ENCODE measurements around the gene PRKACA.

The PRKACA gene

DNA sequence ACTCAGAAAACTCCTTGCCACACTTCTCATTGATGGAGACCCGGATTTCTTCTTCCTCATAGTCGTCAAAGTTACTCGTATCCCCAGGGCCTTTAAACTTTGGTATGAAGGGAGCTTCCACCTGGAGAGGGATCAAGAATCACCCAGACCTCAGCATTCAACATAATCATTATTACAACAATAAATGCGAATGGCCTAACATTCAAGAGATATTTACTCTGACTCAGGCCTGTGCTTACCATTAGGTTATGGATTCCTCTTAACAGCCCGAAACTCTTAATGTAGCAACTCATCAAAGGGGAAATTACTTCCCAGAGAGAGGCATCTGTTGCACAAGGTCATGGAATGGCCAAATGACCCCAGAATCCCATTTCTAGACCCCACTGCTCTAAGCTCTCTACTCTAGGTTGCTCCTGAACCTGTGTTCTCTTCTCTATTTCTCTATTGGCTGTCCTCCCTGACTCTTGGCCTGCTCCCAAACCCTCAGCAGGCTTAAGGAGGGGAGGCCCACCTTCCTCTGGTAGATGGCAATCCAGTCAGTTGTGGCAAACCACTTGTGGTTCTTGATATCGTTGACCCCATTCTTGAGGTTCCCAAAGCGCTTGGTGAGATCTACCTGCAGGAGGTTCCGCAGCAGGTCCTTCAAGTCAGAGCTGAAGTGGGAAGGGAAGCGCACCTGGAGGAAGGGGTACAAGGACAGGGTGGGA is 24.3 kb downstream of the PRKACA start:
- peaks cover 11% of the 10 kb centered on the region for H3K79me1 ChIP-seq (ENCODE audit: low read length)
- WGBS (ENCODE audit: extremely low coverage, insufficient coverage, insufficient read length) = no CpG with 5 or more reads among the region's 9 CpGs
- H3K4me1 ChIP-seq (ENCODE audit: control insufficient read depth in 1 of 2, insufficient read depth in 2 of 2, low read length in 2 of 2) = peaks cover 6 to 7% of the 10 kb centered on the region in 2 experiments
- no peak overlapping the region for H2BK5ac ChIP-seq (ENCODE audit: low read depth, low read length, poor library complexity)
- H2AFZ ChIP-seq (ENCODE audit: insufficient read depth, low read length, poor library complexity) = no peak overlapping the region
- no peak overlapping the region for H3K4me2 ChIP-seq (ENCODE audit: low read length)
- no peak overlapping the region for H3K14ac ChIP-seq (ENCODE audit: low read length)
- no peak overlapping the region for H3K9ac ChIP-seq (ENCODE audit: low read length)
- peaks cover 25 to 26% of the 10 kb centered on the region in 2 experiments for H3K36me3 ChIP-seq (ENCODE audit: control insufficient read depth in 1 of 2, insufficient read depth in 2 of 2, low read length in 2 of 2)
- no peak overlapping the region for H3K27ac ChIP-seq (ENCODE audit: low read depth, low read length)
- H4K12ac ChIP-seq (ENCODE audit: low read depth, low read length) = no peak overlapping the region
- H2BK120ac ChIP-seq (ENCODE audit: insufficient read depth, low read length, poor library complexity) = no peak overlapping the region
- no peak overlapping the region for H2BK12ac ChIP-seq (ENCODE audit: low read length)
- no peak for DNase-seq
- H3K9me3 ChIP-seq (ENCODE audit: insufficient read depth, low read depth, low read length) = peaks cover 5% of the 10 kb centered on the region
- no peak overlapping the region for H2AK5ac ChIP-seq (ENCODE audit: low read length)
- H4K91ac ChIP-seq (ENCODE audit: low read depth, low read length) = no peak overlapping the region
- no peak overlapping the region for H3K4ac ChIP-seq (ENCODE audit: low read depth, low read length)
- H3K79me2 ChIP-seq (ENCODE audit: control insufficient read depth, insufficient read depth, low read length, poor library complexity) = peaks cover 8% of the 10 kb centered on the region
- H4K8ac ChIP-seq (ENCODE audit: low read depth, low read length) = no peak overlapping the region
- no peak overlapping the region for H3K23ac ChIP-seq (ENCODE audit: low read length)
- H3K27me3 ChIP-seq (ENCODE audit: insufficient read depth, low read length) = no peaks in the 10 kb centered on the region
- no peak overlapping the region for H3K18ac ChIP-seq (ENCODE audit: low read length)
- H3K4me3 ChIP-seq (ENCODE audit: low read depth, low read length) = no peak overlapping the region

DNA sequence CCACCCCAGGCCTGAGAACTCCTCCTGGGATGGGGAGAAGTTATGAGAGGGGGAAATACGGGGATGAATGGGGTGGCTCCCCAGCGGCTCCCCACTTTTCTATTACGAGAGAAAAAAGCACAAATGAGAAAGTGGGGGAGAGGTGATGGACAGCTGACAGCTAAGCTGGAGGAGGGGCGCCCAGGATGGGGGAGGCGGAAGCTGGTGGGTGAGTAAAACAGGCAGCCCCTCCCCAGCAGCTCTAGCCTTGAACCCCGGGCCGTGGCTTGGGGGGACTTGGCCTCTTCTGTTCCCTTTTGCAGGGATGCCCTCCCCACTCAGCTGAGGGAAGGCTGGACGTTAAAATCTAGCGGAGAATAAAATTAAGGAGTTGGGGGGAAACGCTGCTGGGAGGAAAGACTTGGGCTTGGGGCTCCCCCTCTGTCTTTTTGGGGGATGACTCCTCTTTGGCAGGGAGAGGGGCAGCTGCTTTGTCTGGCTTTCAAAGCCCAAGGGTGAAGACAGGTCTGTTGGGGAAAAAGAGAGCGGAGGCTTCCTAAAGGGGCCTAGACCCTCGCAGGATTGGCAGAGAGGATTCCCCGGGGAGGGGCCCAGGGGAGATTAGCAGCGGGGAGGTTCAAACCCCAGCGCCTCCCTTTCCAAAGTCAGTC is 25.6 kb downstream of the PRKACA start:
- H4K12ac ChIP-seq (ENCODE audit: low read depth, low read length) = no peak overlapping the region
- peak overlapping the region; percentile 30 for H2AFZ ChIP-seq (ENCODE audit: insufficient read depth, low read length, poor library complexity)
- no peak overlapping the region for H3K23ac ChIP-seq (ENCODE audit: low read length)
- H2BK12ac ChIP-seq (ENCODE audit: low read length) = no peak overlapping the region
- H4K91ac ChIP-seq (ENCODE audit: low read depth, low read length) = peak overlapping the region; percentile 51
- peak overlapping the region; percentile 72 for H3K18ac ChIP-seq (ENCODE audit: low read length)
- no peak overlapping the region for H3K27ac ChIP-seq (ENCODE audit: low read depth, low read length)
- no peak for DNase-seq
- peak overlapping the region; percentile 37 for H3K4ac ChIP-seq (ENCODE audit: low read depth, low read length)
- H3K27me3 ChIP-seq (ENCODE audit: insufficient read depth, low read length) = no peaks in the 10 kb centered on the region
- no CpG with 5 or more reads among the region's 15 CpGs for WGBS (ENCODE audit: extremely low coverage, insufficient coverage, insufficient read length)
- H3K14ac ChIP-seq (ENCODE audit: low read length) = peak overlapping the region; percentile 36
- peaks cover 6 to 7% of the 10 kb centered on the region in 2 experiments for H3K4me1 ChIP-seq (ENCODE audit: control insufficient read depth in 1 of 2, insufficient read depth in 2 of 2, low read length in 2 of 2)
- H3K79me2 ChIP-seq (ENCODE audit: control insufficient read depth, insufficient read depth, low read length, poor library complexity) = peaks cover 8% of the 10 kb centered on the region
- peaks cover 5% of the 10 kb centered on the region for H3K9me3 ChIP-seq (ENCODE audit: insufficient read depth, low read depth, low read length)
- H3K4me2 ChIP-seq (ENCODE audit: low read length) = peak overlapping the region; percentile 82
- peak overlapping the region; percentile 27 for H2BK5ac ChIP-seq (ENCODE audit: low read depth, low read length, poor library complexity)
- peak overlapping the region; percentile 87 for H2AK5ac ChIP-seq (ENCODE audit: low read length)
- H3K79me1 ChIP-seq (ENCODE audit: low read length) = peaks cover 11% of the 10 kb centered on the region
- H2BK120ac ChIP-seq (ENCODE audit: insufficient read depth, low read length, poor library complexity) = peak overlapping the region; percentile 57
- H4K8ac ChIP-seq (ENCODE audit: low read depth, low read length) = peak overlapping the region; percentile 71
- H3K36me3 ChIP-seq (ENCODE audit: control insufficient read depth in 1 of 2, insufficient read depth in 2 of 2, low read length in 2 of 2) = peaks cover 22 to 24% of the 10 kb centered on the region in 2 experiments
- H3K9ac ChIP-seq (ENCODE audit: low read length) = no peak overlapping the region
- peak overlapping the region; percentile 5 for H3K4me3 ChIP-seq (ENCODE audit: low read depth, low read length)

DNA sequence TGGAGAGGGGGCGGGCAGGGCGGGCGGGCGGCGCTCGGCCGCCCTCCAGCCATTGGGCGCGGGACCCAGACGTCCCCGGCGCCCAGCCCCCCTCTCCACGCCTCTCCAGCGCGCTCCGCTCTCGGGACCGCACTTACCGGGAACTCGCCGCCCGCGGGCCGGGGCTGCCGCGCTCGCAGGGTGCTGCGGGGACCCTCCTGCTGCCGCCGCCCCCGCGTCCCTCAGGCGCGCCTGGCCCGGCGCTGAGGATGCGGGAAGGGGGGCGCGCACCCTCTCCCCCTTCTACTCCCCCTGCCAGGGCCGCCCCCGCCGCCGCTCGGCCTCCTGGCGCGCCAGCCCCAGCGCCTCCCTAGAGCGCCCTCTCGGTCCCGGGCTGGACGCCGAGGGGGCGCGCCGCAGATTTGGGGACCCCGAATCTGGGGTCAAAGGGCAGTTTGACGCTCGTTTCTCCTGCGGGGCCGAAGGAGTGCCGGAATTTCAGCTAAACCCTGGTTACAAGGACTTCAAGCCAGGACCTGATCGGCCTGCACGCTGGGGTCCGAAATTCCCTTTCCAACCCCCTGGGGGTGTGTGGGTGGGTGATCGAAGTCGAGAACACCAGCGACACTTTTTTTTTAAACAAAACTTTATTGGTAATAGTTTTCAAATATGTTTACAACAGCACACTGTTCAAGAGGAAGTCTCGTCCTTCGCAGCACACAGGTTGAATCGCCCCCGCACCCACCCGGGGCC is 26.3 kb downstream of the PRKACA start:
- Histone ChIP-seq H3K4me1 (ENCODE audit: control insufficient read depth in 1 of 2, insufficient read depth in 2 of 2, low read length in 2 of 2) (peaks cover 6 to 7% of the 10 kb centered on the region in 2 experiments), H2AFZ (ENCODE audit: insufficient read depth, low read length, poor library complexity) (peak overlapping the region; percentile 84), H2BK120ac (ENCODE audit: insufficient read depth, low read length, poor library complexity) (peak overlapping the region; percentile 76), H4K91ac (ENCODE audit: low read depth, low read length) (peak overlapping the region; percentile 90), H3K36me3 (ENCODE audit: control insufficient read depth in 1 of 2, insufficient read depth in 2 of 2, low read length in 2 of 2) (peaks cover 16 to 21% of the 10 kb centered on the region in 2 experiments), H2BK12ac (ENCODE audit: low read length) (no peak overlapping the region), H3K4me2 (ENCODE audit: low read length) (peak overlapping the region; percentile 82), H3K4ac (ENCODE audit: low read depth, low read length) (peak overlapping the region; percentile 77), H3K18ac (ENCODE audit: low read length) (peak overlapping the region; percentile 67), H3K27ac (ENCODE audit: low read depth, low read length) (peak overlapping the region; percentile 94), H3K23ac (ENCODE audit: low read length) (no peak overlapping the region), H3K14ac (ENCODE audit: low read length) (peak overlapping the region; percentile 75), H3K4me3 (ENCODE audit: low read depth, low read length) (peak overlapping the region; percentile 85), H4K12ac (ENCODE audit: low read depth, low read length) (peak overlapping the region; percentile 73), H3K9me3 (ENCODE audit: insufficient read depth, low read depth, low read length) (peaks cover 5% of the 10 kb centered on the region), H3K79me2 (ENCODE audit: control insufficient read depth, insufficient read depth, low read length, poor library complexity) (peaks cover 8% of the 10 kb centered on the region), H2BK5ac (ENCODE audit: low read depth, low read length, poor library complexity) (peak overlapping the region; percentile 89), H3K9ac (ENCODE audit: low read length) (peak overlapping the region; percentile 83), H2AK5ac (ENCODE audit: low read length) (no peak overlapping the region), H3K79me1 (ENCODE audit: low read length) (peaks cover 11% of the 10 kb centered on the region), H3K27me3 (ENCODE audit: insufficient read depth, low read length) (no peaks in the 10 kb centered on the region), H4K8ac (ENCODE audit: low read depth, low read length) (peak overlapping the region; percentile 86)
- DNase-seq = peak; percentile 41 to 57
- no CpG with 5 or more reads among the region's 72 CpGs for WGBS (ENCODE audit: extremely low coverage, insufficient coverage, insufficient read length)

DNA sequence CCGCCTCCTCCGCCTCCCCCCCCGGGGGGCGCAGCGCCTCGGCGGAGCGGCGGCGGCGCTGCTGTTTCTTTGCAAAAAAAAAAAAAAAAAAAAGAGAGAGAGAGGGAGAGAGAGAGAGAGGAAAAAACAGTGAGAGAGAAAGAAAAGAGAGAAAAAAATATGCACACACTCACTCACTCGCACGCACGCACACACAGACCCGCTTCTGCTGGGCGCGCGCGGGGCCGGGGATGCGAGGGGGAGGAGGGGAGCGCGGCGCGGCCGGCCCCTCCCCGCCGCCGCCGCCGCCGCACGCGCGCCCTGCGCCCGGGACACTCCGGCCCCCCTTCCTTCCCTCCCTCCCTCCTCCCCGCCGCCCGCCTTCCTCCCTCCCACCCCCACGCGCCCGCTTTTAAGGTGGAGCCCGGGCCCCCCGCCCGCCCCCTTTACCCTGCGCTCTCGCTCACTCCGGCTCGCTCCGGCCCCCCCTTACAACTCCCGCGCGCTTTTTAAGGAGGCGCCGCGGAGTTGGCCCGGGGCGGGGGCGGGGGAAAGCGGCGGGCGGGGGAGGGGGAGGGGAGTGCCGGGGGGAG is 27.0 kb downstream of the PRKACA start, which contains the start of gene SAMD1:
TSS of gene SAMD1 (minus strand) at position 243 of the 572 bp plus-strand sequence.
- Histone ChIP-seq H3K4me1 (ENCODE audit: control insufficient read depth in 1 of 2, insufficient read depth in 2 of 2, low read length in 2 of 2) (peaks cover 6 to 7% of the 10 kb centered on the region in 2 experiments), H3K27me3 (ENCODE audit: insufficient read depth, low read length) (no peaks in the 10 kb centered on the region), H2AK5ac (ENCODE audit: low read length) (no peak within 1 kb of the TSS), H2BK120ac (ENCODE audit: insufficient read depth, low read length, poor library complexity) (peak within 1 kb of the TSS; percentile 76), H2BK12ac (ENCODE audit: low read length) (no peak within 1 kb of the TSS), H3K9me3 (ENCODE audit: insufficient read depth, low read depth, low read length) (peaks cover 5% of the 10 kb centered on the region), H3K14ac (ENCODE audit: low read length) (peak within 1 kb of the TSS; percentile 83), H3K23ac (ENCODE audit: low read length) (no peak within 1 kb of the TSS), H3K18ac (ENCODE audit: low read length) (peak within 1 kb of the TSS; percentile 90), H3K4ac (ENCODE audit: low read depth, low read length) (peak within 1 kb of the TSS; percentile 77), H3K9ac (ENCODE audit: low read length) (peak within 1 kb of the TSS; percentile 83), H3K79me1 (ENCODE audit: low read length) (peaks cover 11% of the 10 kb centered on the region), H4K91ac (ENCODE audit: low read depth, low read length) (peak within 1 kb of the TSS; percentile 90), H4K8ac (ENCODE audit: low read depth, low read length) (peak within 1 kb of the TSS; percentile 86), H2BK5ac (ENCODE audit: low read depth, low read length, poor library complexity) (peak within 1 kb of the TSS; percentile 89), H3K79me2 (ENCODE audit: control insufficient read depth, insufficient read depth, low read length, poor library complexity) (peaks cover 8% of the 10 kb centered on the region), H2AFZ (ENCODE audit: insufficient read depth, low read length, poor library complexity) (peak within 1 kb of the TSS; percentile 84), H3K4me2 (ENCODE audit: low read length) (peak within 1 kb of the TSS; percentile 82), H4K12ac (ENCODE audit: low read depth, low read length) (peak within 1 kb of the TSS; percentile 73), H3K36me3 (ENCODE audit: control insufficient read depth in 1 of 2, insufficient read depth in 2 of 2, low read length in 2 of 2) (peaks cover 15 to 21% of the 10 kb centered on the region in 2 experiments), H3K27ac (ENCODE audit: low read depth, low read length) (peak within 1 kb of the TSS; percentile 94), H3K4me3 (ENCODE audit: low read depth, low read length) (peak within 1 kb of the TSS; percentile 91)
- peak in 1 of 2 donors; percentile 58 for DNase-seq
- no CpG with 5 or more reads among the region's 65 CpGs for WGBS (ENCODE audit: extremely low coverage, insufficient coverage, insufficient read length)

Data from trophoblast cell (in vitro differentiated cells and primary cell).